Stimulated activated CD8-positive, alpha-beta memory T cell treated with anti-CD3 and anti-CD28 coated beads, Interleukin-12 subunit alpha, Interleukin-12 subunit beta, amount 100 ng/mL, for 4 hours (primary cell): ENCODE measurements around the gene IL19.
"Not testable (repeated sequence)": the region's sequence is repeated elsewhere in the genome, so short reads cannot be mapped to it uniquely, and the experiment has no call there.

Experiments
- DNase-seq: peaks from one replicate; pipeline ENCODE4 v3.0.0-alpha.2; 2020; ENCODE audit warnings: low read depth

The IL19 gene

DNA sequence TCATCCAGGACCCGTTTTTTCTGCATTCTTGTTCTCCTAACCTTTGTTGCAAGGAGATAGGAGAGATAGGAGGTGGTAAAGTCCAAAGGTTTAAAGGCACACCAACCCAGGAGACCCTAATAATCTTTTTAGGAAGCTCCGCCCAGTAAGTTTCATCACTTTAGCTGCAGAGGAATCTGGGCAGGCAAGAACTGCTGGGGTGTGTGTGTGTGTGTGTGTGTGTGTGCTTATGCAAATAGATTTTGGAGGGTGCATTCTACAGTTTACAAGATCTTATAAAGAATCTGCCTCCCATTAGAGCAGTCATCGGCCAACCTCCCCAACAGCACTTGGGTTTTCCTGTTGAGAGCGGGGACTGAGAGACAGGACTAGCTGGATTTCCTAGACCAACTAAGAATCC lies 5.7 kb downstream of the IL19 start:
- no peak for DNase-seq

DNA sequence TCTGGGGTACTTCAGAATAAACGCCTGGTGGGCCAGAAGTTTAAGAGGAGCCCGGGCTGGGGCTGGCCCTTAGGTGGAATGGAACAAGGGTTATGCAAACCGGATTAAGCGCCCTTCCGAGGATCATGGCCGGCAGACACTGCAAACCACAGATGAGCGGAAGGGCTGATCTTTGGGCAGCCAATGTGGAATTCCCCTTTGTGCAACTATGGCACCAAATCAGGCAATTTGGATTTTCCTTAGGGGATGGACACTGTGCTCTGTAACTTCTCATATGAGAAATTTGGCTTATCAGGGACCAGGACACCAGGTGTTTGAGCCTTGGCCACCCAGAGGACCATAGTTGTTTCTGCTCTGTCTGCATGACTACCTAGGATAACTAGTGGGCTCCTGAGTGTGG lies 7.5 kb downstream of the IL19 start:
- DNase-seq = no peak

DNA sequence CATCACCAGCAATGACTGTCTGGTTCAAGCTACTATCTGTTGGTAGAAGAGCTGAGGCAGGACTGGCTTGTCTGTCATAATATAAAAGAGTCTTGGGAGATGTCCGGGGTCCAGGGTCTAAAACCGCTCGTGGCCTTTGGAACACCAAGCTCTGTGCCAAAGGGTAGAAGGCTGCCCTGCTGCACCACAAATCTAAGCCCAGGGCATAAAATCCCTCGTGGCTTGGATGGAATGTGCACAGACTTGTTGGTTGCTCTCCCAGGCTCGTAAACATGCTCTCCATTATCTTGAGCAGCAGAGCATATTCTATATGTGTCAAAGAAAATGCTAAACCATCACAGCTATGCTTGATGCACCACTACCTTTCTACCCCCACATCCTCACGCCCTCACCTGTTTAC lies 8.3 kb downstream of the IL19 start:
- DNase-seq = not testable (repeated sequence)

DNA sequence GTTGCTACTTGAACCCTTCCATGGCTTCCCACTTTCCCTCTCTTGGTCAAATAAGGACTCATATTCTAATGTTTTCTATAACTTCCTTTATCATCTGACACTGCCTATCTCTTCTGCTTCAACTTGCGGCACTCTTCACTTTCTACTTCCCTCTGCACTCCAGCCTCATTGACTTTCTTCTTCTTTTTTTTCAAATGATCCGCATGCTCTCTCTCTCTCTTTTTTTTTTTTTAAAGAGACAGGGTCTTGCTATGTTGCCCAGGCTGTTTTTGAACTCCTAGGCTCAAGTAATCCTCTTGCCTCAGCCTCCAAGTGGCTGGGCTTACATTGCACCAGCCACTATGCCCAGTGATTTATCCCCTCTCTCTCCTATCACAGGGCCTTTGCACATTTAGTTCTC lies 9.1 kb downstream of the IL19 start:
- no peak for DNase-seq

DNA sequence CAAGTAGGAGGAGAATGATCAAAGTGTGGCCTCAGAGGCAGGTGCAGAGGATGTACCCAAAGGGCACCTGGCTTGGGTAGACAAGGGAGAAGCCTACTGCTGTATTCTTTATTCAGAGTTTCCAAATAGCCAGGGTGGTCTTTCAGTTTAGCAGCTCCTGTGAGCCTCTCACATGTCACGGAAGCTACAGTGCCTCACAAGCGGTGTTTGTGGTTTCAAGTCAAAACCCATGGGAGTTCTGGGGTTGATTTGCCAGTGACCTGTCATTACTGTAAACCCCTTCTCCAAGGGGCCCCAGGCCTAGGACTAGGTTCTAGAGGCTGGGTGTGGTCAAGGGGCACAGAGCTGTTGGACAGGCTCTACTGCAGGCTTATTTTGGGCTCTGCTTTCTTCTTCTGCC lies 11.9 kb downstream of the IL19 start:
- no peak for DNase-seq

DNA sequence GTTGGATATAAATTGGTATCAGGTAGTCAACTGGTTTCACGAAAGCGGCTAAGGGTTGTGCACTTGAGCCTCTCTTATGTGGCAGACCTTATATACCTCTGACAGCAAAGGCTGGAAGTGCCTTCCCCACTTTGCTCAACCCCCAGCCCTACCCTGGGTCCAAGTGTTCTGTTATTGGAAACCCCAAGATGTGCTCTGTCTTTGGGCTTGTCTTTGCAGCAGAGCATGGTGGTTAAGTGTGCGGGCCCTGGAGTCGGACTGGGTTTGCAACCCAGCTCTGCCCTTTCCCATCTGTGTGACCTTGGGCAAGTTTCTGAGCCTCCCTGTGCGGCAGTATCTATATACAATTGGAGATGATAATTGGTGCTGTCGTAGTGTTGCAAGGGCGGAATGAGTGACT lies 12.9 kb downstream of the IL19 start:
- DNase-seq = no peak

DNA sequence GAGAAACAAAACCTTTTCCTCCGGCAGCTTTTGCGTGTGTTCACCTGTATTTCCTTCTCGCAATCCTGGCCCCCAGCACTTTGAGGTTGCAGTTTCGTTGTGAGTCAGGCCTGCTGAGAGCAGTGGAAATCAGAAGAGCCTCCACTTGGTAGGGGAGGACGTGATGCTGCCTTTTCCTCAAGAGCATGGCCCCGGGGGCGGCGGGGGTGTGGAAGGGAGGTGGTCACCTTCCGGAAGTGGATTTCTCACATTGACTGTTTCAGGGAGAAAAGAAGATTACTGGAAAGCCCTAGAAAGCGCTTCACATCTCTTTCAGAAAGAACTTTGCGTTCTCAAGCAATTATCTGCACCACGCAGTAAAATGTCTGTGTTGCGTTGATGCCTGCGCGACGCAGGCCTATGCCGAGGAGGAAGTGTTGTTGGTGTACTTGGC lies 13.9 kb downstream of the IL19 start:
- peak; percentile 66 for DNase-seq

DNA sequence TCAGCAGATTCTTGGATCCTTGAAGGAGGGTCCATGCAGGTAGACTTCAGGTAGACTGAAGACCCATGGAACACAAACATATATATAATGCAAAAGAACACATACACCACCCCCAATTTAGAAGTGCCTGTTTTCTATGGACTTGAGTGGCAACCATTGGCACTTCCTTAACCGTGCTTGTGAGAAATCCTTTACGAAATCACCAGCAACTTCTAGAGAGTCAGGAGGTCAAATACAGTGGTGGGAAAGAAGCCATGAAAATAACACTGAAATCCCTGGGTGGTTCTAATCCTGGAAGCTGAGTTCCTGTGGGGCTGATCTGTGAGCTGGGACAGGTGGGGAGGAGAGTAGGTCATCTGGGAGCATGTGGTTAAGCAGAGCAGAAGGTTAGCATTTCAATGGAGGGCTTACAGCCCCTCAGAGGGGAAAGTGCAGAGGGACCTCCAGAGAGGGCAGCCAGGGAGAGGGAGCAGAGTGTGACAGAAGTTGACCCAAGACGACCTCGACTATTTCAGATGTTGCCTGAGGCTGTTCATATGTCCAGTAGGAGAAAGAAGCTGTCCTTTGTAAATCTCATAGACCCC lies 14.7 kb downstream of the IL19 start:
- DNase-seq = no peak

DNA sequence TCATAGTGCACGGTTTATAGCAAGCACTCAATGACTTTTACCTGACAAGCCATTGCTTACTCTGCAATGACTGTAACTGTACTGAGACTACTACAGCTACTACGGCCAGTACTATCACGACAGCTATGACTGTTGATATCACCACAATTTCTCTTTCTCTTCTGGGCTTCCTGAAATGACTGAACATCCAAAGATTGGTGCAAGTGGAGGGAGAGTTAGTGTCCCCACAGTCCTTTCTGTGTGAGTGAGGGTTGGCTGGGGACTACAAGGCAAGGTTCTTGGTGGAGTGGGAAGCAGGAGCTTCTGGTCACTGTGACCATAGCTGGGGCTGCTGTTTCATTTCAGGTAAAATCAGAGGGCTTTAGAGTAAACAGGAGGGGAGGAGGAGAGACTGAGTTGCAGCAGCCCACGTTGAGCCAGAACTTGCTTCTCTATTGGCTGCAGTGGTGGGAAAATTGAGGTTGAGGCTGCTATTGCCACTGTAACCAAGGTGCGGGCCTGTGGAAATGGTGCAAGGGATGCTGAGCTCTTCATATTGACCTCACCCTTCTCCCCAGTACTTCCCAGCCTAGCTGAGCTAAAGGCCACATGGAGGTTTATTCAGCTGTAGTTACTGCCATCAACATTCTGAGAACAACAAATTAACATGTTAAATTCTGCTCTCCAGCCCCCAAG lies 15.8 kb downstream of the IL19 start:
- DNase-seq = no peak

DNA sequence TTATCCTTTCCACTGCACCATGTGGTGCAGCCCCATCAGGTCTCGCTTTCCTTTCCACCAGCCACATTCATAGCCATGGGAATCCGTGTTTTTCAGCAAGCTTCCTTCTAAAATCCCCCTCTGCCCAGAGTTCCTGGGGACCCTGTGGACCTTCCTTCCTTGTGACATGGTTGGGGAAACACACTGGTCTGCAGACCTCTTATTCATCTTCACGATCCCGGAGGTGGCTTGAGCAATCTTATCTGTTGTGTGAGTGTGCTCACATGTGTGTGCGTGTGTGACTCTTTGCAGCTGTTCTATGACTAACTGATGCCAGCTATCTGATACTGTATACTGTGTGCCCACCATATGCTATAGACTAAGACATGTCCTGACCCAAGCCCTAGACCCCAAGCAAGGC lies 17.3 kb downstream of the IL19 start:
- no peak for DNase-seq

DNA sequence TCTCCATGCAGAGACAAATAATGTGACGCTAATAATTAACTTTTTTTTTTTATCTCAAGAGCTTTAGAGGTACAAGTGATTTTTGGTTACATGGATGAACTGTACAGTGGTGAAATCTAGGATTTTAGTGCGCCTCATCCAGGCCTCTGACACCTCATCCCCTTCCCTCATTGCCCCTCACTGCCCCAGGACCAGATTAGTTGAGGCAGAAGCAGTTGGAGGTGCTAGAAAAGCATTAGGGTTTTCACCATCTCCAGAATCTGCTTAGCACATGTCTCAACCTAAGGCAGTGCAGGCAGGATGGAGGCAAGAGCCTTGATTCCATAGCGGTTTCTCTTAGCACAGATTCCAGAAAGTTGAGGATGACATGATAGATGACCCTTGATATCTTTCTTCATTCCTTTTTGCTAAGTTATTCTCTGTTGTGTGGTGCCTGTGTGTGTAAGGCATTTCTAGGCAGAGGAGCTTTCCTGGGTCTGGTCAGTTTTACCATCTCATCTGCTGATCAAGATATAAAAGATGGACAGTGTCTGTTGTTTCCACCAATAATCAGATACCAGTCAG lies 18.0 kb downstream of the IL19 start:
- no peak for DNase-seq

DNA sequence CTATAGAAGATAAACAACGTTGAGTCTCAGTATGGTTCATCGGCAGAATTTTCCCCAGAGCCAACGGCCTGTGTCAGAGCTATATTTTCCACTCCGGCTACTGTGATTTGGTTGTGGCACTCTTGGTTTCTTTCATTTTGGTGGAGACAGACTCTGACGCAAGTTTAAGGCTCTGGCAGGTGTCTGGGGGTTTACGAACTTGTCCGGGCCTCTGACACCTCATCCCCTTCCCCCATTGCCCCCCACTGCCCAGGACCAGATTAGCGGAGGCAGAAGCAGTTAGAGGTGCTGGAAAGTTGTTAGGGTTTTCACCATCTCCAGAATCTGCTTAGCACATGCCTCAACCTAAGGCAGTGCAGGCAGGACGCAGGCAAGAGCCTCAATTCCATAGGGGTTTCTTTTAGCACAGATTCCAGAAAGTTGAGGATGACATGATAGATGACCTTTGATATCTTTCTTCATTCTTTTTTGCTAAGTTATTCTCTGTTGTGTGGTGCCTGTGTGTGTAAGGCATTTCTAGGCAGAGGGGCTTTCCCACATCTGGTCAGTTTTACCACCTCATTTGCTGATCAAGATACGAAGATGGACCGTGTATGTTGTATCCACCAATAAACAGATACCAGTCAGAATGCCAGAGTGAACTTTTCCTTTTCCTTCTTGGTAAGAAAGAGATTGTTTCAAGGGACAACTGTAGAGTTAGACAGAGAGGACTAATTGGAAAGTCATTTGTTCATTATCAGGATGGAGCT lies 20.1 kb downstream of the IL19 start:
- DNase-seq = no peak

DNA sequence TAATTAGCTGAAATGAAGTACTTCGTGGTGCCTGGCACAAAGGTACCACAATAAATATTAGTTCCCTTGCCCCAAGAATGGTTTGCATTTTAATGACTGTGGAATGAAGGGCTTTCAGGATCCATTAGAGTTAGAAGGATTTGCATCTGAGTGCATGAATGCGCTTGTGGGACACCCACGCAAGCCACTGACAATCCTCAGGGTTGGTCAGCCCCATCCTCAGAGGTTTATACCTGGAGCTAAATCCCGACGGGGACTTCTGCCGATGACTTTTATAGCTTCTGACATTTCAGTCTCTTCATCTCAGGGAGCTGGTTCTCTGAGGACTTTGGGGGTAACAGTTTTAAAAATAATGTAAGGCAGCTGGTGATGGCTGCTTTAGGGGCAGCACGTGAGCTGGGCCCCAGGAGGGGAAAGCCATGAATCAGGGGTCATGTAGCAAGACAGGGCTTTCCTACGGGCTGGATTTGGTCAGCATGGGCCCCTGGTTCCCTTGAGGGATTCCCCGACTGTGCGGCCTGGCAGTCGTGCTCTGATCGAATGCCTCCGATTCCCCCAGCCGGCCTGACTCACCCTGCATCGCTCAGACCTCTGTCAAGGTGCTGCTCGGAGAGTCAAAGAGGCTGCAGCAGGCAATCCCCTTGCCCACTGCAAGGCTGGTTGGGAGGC lies 22.5 kb downstream of the IL19 start:
- no peak for DNase-seq

DNA sequence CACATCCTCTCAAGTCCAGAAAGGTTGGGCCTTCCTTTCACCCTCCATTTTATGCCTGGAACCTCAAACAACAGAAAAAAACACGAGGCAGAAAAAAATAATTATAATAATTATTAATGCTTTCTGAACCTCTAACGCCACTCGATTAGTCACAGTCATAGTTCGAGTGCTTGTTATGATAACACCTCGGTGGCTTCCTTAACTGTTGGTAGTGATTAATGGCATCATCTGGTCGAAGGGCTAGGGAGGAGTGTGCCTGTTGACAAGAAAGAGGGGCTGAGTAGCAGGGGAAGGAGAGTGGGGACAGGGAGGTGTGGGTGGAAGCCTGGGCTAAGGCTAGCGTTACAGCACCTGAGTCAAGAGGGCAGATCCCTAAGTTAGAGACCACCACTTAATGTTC lies 23.0 kb downstream of the IL19 start:
- DNase-seq = no peak

DNA sequence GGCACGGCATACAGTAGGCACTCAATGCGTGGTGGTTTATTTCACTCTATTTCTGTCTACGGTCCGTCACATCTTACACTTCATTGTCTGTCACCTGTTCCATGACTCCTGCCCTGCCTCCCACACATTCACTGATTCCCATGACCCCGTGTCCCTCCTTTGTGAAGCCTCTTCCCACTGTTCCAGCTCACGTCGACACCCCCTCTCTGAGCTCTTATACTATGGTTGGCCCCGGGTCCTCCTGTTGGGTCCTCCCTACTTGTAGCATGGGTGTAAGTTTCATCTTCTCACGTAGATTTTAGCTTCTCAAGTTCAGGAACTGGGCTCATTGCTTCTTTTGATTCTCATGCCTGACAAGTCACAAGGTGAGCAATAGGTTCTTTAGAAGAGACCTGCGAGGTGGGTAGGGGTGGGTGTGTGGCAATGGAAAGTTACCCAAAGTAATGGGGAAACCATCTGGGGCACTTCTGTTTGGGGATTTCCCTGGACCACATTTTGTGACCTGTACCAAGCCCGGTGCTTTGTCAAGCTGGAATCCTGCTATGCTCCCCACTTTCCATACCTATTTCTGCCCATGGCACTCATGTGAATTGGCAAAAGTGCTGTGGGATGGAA lies 23.8 kb downstream of the IL19 start:
- peak; percentile 21 for DNase-seq

DNA sequence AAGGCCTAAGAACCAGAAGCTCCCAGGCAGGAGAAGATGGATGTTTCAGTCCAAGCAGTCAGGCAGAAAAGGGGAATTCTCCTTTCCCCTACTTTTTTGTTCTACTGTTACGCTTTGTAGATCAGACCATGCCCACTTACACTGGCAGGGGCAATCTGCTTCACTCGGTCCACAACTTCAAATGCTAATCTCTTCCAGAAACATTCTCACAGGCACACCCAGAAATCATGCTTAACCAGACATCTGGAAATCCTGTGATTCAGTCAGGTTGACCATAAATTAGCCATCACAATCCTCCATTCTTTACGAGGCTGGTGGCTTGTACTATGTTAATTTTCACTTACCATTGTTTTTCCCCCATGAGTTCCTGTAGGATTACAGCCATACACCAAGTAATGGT lies 25.5 kb downstream of the IL19 start:
- no peak for DNase-seq

DNA sequence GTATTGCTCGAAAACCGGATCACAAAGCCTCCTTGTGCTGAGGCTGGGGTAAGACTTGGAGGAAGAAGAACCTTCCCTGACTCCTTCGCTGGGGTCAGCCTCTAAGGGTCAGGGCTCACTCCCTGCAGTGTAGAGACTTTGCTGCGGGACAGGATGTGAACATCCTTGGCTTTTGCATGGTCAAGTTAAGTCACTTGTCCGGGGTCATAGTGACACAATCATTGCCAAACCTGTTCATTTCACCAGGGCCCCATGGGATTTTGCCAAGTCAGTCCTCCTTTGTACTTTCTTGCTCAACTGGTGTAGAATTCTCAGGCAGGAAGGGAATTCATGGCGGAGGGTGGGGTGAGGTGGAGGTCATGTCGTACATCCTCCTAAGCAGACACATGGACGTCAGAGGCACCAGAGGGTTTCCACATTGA lies 26.4 kb downstream of the IL19 start:
- no peak for DNase-seq

DNA sequence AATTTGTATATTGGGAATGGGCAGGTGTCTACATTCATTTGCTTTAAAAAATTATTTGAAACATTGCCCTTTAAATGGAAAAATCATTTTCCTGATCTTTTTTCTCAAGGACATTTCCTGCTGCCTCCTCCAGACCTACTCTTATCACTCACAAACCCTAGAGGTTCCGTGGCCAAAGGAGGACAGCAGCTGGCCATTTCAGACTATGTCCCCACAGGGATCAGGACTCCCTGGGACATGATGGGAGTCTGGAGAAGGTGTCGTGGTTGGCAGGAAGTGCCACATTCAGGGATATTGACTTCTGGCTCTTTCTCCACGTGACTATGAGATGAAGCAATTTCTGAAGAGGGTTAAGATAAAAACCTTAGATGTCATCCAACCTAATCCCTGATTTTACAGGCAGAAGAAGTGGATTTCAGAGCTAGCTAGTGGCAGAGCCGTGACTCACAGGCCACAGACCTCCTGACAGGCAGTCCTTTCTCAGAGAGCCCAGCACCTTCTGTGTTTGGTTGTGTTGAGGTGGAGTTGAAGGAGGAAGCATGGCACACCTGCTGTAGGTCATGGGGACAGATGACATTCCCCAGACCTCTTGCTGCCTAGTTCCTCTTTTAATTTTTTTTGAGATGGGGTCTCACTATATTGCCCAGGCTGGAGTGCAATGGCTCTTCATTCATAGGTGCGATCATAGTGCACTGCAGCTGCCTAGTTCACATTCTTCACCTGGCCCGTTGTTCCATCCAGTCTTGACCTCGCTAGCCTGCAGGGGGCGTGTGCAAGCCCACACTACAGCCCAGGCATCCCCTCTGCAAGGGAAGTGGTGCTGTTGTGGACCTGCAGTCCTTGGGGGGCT lies 27.2 kb downstream of the IL19 start:
- no peak for DNase-seq

DNA sequence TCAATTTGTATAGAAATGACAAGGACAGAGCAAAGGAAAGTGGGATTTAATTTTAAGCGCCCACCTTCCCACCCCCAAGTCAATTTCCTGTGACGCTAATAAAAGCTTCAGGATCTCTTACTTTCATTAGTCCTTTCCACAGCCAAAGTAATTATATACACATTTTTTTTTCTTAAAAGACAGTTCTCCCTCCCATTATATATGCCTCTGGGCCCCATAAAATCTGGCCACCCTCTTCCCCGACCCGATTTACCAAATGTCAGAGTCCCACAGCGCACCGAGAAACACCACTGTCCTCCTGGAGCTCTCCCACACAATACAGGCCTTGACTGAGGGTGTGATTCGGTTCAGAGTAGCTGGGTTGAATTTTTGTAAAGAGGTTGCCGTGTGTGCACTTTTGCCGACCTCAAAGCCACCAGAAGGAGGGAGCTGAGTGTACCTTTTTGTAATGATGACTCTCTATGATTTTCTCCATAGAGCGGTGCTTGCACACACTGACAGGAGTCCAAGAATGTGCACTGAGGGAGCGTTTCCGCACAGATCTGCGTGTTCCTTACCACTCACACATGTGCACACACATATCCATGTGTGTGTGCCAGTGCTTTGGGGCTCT lies 27.9 kb downstream of the IL19 start:
- DNase-seq = no peak

DNA sequence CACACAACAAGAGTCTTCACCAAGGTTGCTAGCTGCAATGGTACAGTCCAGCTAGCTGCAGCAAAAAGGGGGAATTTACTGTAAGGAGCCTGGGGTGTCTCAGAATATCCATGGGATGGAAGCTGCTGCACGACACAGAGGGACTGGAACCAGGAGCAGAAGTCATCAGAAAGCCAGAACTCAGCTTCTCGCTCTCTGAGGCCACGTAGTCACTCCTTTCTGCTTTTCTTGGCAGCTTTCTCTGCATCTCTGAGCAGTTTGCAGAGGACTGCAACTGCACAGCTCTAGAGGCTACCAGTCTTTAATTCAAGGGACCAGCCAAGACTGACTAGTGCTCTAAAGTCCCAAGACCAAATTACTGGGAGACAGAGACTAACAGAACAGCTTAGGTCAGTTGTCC lies 28.7 kb downstream of the IL19 start:
- DNase-seq = no peak

DNA sequence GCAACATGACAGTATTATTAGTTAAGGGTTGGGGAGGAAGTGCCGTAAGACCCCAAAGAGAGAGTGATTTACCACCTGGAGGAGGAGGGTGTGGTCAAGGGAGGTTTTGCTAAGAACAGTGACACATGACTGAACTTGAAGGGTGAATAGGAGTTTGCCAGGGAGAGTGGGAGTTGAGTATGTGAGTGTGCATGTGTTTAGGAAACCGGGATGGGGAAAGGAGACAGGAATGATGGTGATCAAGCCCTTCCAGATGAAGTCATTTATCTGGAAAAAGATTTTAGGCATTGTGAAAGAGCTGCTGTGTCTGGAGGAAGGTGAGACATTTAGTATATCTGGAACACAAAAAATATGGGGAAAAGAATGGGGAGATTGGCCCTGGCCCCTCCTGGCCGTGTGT lies 29.8 kb downstream of the IL19 start:
- no peak for DNase-seq
